Fibroblast of lung (primary cell): ENCODE data around the gene NDUFS7. TPM values are rescaled to one million over a fixed set of nuclear protein-coding genes. Genes with fewer than 3 reads are reported as not detected.
A peak's percentile ranks its signal among the peaks of the same experiment; 100 is the strongest.

ENCODE experiments used
- DNase-seq, 2 donors: peaks; one replicate each; pipeline versions ENCODE4 v3.0.0 to v3.0.0-alpha.2; 2010; ENCODE audit warnings: low read depth in 2 of 2
- H2AFZ ChIP-seq: 2 replicates; pipeline ENCODE4 v1.5.1; 2012; ENCODE audit warnings: low read length, control low read depth, inconsistent platforms
- H3K27ac ChIP-seq: 2 replicates; pipeline ENCODE4 v1.5.1; 2011; ENCODE audit warnings: low read length, control low read depth; ENCODE audit not compliant: insufficient read depth
- H3K27me3 ChIP-seq: 2 replicates; pipeline ENCODE4 v1.5.1; 2011; ENCODE audit warnings: mild to moderate bottlenecking, low read length; ENCODE audit not compliant: control insufficient read depth, insufficient read depth
- H3K36me3 ChIP-seq: 2 replicates; pipeline ENCODE4 v1.5.1; 2011; ENCODE audit warnings: low read length; ENCODE audit not compliant: control insufficient read depth, insufficient read depth
- H3K4me1 ChIP-seq: 2 replicates; pipeline ENCODE4 v1.5.1; 2011; ENCODE audit warnings: low read length; ENCODE audit not compliant: control insufficient read depth, insufficient read depth; ENCODE audit errors: extremely low read depth
- H3K4me2 ChIP-seq: 2 replicates; pipeline ENCODE4 v1.5.1; 2011; ENCODE audit warnings: low read length, control low read depth; ENCODE audit not compliant: insufficient read depth; ENCODE audit errors: extremely low read depth
- H3K4me3 ChIP-seq, 4 experiments: fragments of 200-600 bp in 1 of 4; sonication (generic) in 1 of 4; replicated peaks in 1 of 4; 2 replicates each; pipeline ENCODE4 v1.5.1; 2011 to 2016; ENCODE audit warnings: low read length in 4 of 4, low read depth in 3 of 4, mild to moderate bottlenecking in 3 of 4, control low read depth in 2 of 4, inconsistent platforms in 1 of 4, mixed read lengths in 1 of 4; ENCODE audit not compliant: insufficient read depth in 1 of 4; ENCODE audit errors: control extremely low read depth in 1 of 4
- H3K79me2 ChIP-seq: 2 replicates; pipeline ENCODE4 v1.5.1; 2012; ENCODE audit warnings: mild to moderate bottlenecking, low read length, inconsistent platforms; ENCODE audit not compliant: control insufficient read depth, insufficient read depth
- H3K9ac ChIP-seq: 2 replicates; pipeline ENCODE4 v1.5.1; 2011; ENCODE audit warnings: mild to moderate bottlenecking, low read length, control low read depth; ENCODE audit not compliant: insufficient read depth
- H3K9me3 ChIP-seq: 2 replicates; pipeline ENCODE4 v1.5.1; 2012; ENCODE audit warnings: low read depth, low read length; ENCODE audit not compliant: control insufficient read depth, insufficient read depth
- H4K20me1 ChIP-seq: 2 replicates; pipeline ENCODE4 v1.5.1; 2011; ENCODE audit warnings: low read length; ENCODE audit not compliant: control insufficient read depth, insufficient read depth; ENCODE audit errors: extremely low read depth
- CTCF ChIP-seq, 2 donors: IDR thresholded peaks in 1 of 2; conservative IDR thresholded peaks in 1 of 2; 1 replicate in 1 of 2; 2 replicates in 1 of 2; pipeline ENCODE4 v1.5.1; 2011 to 2012; ENCODE audit warnings: low read length in 2 of 2, control low read depth in 1 of 2, inconsistent platforms in 1 of 2, low read depth in 1 of 2, mild to moderate bottlenecking in 1 of 2
- EZH2 ChIP-seq: IDR thresholded peaks from 2 replicates; pipeline ENCODE4 v1.5.1; 2012; ENCODE audit warnings: low read length, control low read depth, mild to moderate bottlenecking; ENCODE audit errors: missing control alignments
- polyA plus RNA-seq, 2 donors: library from polyadenylated mRNA; depleted of rRNA in 1 of 2; stranded (reverse) in 1 of 2; unstranded in 1 of 2; fragments of >200 nt; gene quantifications; 2 replicates each; pipeline ENCODE4 v1.2.1, GENCODE V29; 2011 to 2012; ENCODE audit warnings: missing spikeins in 1 of 2
- total RNA-seq: library from RNA; depleted of rRNA; stranded (reverse); fragments of >200 nt; gene quantifications from 2 replicates; pipeline ENCODE4 v1.2.1, GENCODE V29; 2014

Gene NDUFS7
- total and polyA plus RNA-seq, 2 donors (not counting 1 experiment from before 2014, with no cell fraction given) = 29.6 to 71.2 TPM

DNA sequence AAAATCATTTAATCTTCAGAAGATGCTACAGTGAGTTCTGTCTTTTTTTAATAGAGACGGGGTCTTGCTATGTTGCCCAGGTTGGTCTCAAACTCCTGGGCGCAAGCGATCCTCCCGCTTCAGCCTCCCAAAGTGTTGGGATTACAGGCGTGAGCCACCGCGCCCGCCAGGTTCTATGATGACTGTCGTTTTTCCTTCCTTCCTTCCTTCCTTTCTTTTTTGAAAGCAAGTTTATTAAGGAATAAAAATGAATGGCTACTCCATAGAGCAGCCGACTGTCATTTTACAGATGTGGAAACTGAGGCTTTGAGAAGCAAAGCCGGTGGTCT lies 18.1 kb downstream of the NDUFS7 start:
- Histone ChIP-seq H3K27ac (no peak overlapping the region), H2AFZ (no peak overlapping the region), H3K4me2 (peak overlapping the region; percentile 17), H3K9ac (no peak overlapping the region), H4K20me1 (no peaks in the 10 kb centered on the region), H3K4me1 (no peaks in the 10 kb centered on the region), H3K9me3 (no peaks in the 10 kb centered on the region), H3K27me3 (no peaks in the 10 kb centered on the region), H3K36me3 (no peaks in the 10 kb centered on the region), H3K79me2 (no peaks in the 10 kb centered on the region), H3K4me3 (peak overlapping the region in 2 of 4 experiments; percentile 38 to 77)
- no peak for DNase-seq
- TF ChIP-seq CTCF (conservative IDR thresholded peaks at IDR 0.05 in 1 of 2, IDR thresholded peaks at IDR 0.05 in 1 of 2; ENCODE audit: low read depth in 1 of 2, low read length in 2 of 2) = no peak
- TF ChIP-seq EZH2 = no peak

- no peaks in the 10 kb centered on the region for H3K4me1 ChIP-seq
- H3K36me3 ChIP-seq = no peaks in the 10 kb centered on the region
- peak overlapping the region; percentile 35 for H2AFZ ChIP-seq
- H3K27ac ChIP-seq = no peak overlapping the region
- H3K9ac ChIP-seq = no peak overlapping the region
- no peaks in the 10 kb centered on the region for H3K27me3 ChIP-seq
- H3K4me2 ChIP-seq = no peak overlapping the region
- no peaks in the 10 kb centered on the region for H4K20me1 ChIP-seq
- no peaks in the 10 kb centered on the region for H3K79me2 ChIP-seq
- no peaks in the 10 kb centered on the region for H3K9me3 ChIP-seq
- TF ChIP-seq CTCF (conservative IDR thresholded peaks at IDR 0.05 in 1 of 2, IDR thresholded peaks at IDR 0.05 in 1 of 2; ENCODE audit: low read depth in 1 of 2, low read length in 2 of 2) = no peak
- TF ChIP-seq EZH2 = no peak
- H3K4me3 ChIP-seq = peak overlapping the region in 1 of 4 experiments; percentile 11
- DNase-seq = no peak
Measured at GRCh38 chr19:1402411-1403070, 18.8 kb downstream of the NDUFS7 start.

DNA sequence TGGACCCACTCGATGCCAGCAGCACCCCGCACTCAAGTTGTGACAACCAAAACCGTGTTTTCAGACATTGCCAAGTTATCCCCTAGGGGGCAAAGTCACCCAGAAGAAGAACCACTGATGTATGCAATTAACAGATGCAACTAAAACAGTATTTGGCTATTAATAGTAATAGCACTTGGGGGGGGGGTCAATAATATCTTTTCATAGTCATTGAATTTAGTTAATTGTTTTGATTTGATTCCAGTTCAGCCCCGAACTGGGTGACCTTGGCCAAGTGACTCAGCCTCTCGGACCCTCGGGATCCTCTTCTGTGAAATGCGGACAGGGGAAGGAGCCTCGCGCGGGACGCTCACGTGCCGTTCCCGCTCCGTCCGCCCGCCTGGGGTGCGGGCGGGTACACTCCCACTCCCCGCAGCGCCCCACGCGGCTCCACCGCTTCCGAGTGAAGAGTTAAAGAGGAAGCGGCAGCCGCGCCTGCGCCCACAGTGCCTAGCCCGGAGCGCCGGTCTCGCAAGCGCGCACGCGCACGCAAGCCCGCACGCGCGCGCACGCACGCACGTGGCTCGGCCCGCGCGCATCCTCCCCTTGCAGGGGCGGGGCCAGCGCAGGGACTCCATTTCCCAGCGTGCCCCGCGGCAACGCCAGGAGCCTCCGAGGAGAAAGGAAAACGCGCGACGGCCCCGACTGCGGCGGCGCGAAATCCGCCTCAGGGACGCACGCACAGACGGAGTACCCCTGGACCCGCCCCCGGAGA lies 23.2 kb downstream of the NDUFS7 start:
- no peak for TF ChIP-seq EZH2
- TF ChIP-seq CTCF (conservative IDR thresholded peaks at IDR 0.05 in 1 of 2, IDR thresholded peaks at IDR 0.05 in 1 of 2; ENCODE audit: low read depth in 1 of 2, low read length in 2 of 2) = peak; percentile 23 to 47
- H3K27ac ChIP-seq = peak overlapping the region; percentile 74

More for the DNA sequence above, 23.2 kb downstream of the NDUFS7 start:
- Histone ChIP-seq H3K36me3 (peaks cover 6% of the 10 kb centered on the region), H3K4me1 (peaks cover 20% of the 10 kb centered on the region), H2AFZ (peak overlapping the region; percentile 46), H3K79me2 (peaks cover 42% of the 10 kb centered on the region), H3K27me3 (no peaks in the 10 kb centered on the region), H3K9me3 (no peaks in the 10 kb centered on the region), H3K4me3 (peak overlapping the region; percentile 52 to 65 (median 57)), H3K9ac (peak overlapping the region; percentile 69), H3K4me2 (peak overlapping the region; percentile 90), H4K20me1 (peaks cover 3% of the 10 kb centered on the region)
- DNase-seq = peak; percentile 96 to 98
